CD14-positive monocyte (primary cell): ENCODE results near the gene ZRANB3. TPM values are rescaled to one million over a fixed set of nuclear protein-coding genes. Genes with fewer than 3 reads are reported as not detected.
"Not testable (repeated sequence)": the region's sequence is repeated elsewhere in the genome, so short reads cannot be mapped to it uniquely, and the experiment has no call there.

Source experiments
- DNase-seq, 3 donors: peaks; one replicate each; pipeline ENCODE4 v3.0.0-alpha.2; 2011 to 2022
- H2AFZ ChIP-seq: 2 replicates; pipeline ENCODE4 v1.6.0; 2012; ENCODE audit warnings: mild to moderate bottlenecking, low read depth, low read length, inconsistent platforms; ENCODE audit not compliant: insufficient read depth, poor library complexity, severe bottlenecking
- H3K27ac ChIP-seq, 2 donors: 1 replicate in 1 of 2; 2 replicates in 1 of 2; pipeline ENCODE4 v1.5.1; 2012 to 2013; ENCODE audit warnings: low read length in 2 of 2, control low read depth in 1 of 2, inconsistent platforms in 1 of 2, low read depth in 1 of 2, mild to moderate bottlenecking in 1 of 2
- H3K27me3 ChIP-seq, 2 donors: one replicate each; pipeline versions ENCODE4 v1.6.0 to v1.6.1; 2011 to 2013; ENCODE audit warnings: low read length in 2 of 2; ENCODE audit not compliant: control insufficient read depth in 2 of 2, insufficient read depth in 2 of 2
- H3K36me3 ChIP-seq, 2 donors: replicated peaks in 1 of 2; 1 replicate in 1 of 2; 2 replicates in 1 of 2; pipeline versions ENCODE4 v1.5.1 to v1.6.1; 2012 to 2013; ENCODE audit warnings: low read length in 2 of 2, control low read depth in 1 of 2, inconsistent platforms in 1 of 2, mild to moderate bottlenecking in 1 of 2; ENCODE audit not compliant: insufficient read depth in 2 of 2, control insufficient read depth in 1 of 2
- H3K4me1 ChIP-seq, 2 donors: 1 replicate in 1 of 2; 2 replicates in 1 of 2; pipeline versions ENCODE4 v1.5.1 to v1.6.1; 2012 to 2013; ENCODE audit warnings: low read length in 2 of 2, control low read depth in 1 of 2, inconsistent platforms in 1 of 2, mild to moderate bottlenecking in 1 of 2, moderate library complexity in 1 of 2; ENCODE audit not compliant: insufficient read depth in 2 of 2, control insufficient read depth in 1 of 2
- H3K4me2 ChIP-seq: replicated peaks from 2 replicates; pipeline ENCODE3; 2012; ENCODE audit warnings: low read length, moderate library complexity, mild to moderate bottlenecking; ENCODE audit not compliant: poor library complexity, severe bottlenecking; ENCODE audit errors: extremely low read depth
- H3K4me3 ChIP-seq, 3 experiments: fragments of 200-600 bp in 1 of 3; sonication (generic) in 1 of 3; replicated peaks in 1 of 3; 1 replicate in 2 of 3; 2 replicates in 1 of 3; pipeline ENCODE4 v1.5.1; 2011 to 2013; ENCODE audit warnings: low read length in 3 of 3, mild to moderate bottlenecking in 3 of 3, control low read depth in 2 of 3, low read depth in 2 of 3, inconsistent platforms in 1 of 3, moderate library complexity in 1 of 3
- H3K79me2 ChIP-seq: 2 replicates; pipeline ENCODE4 v1.6.0; 2012; ENCODE audit warnings: mild to moderate bottlenecking, control low read depth, inconsistent platforms, low read length, moderate library complexity; ENCODE audit not compliant: insufficient read depth
- H3K9ac ChIP-seq: 2 replicates; pipeline ENCODE4 v1.6.0; 2017; ENCODE audit warnings: low read length, mild to moderate bottlenecking; ENCODE audit not compliant: insufficient read depth, poor library complexity, severe bottlenecking
- H3K9me3 ChIP-seq, 2 donors: replicated peaks in 1 of 2; 1 replicate in 1 of 2; 2 replicates in 1 of 2; pipeline versions ENCODE4 v1.5.1 to v1.6.1; 2012 to 2013; ENCODE audit warnings: low read length in 2 of 2, control low read depth in 1 of 2; ENCODE audit not compliant: control insufficient read depth in 1 of 2, insufficient read depth in 1 of 2
- H4K20me1 ChIP-seq: 2 replicates; pipeline ENCODE4 v1.6.0; 2012; ENCODE audit warnings: mild to moderate bottlenecking, low read length, control low read depth, moderate library complexity; ENCODE audit not compliant: insufficient read depth
- H3K27ac Mint-ChIP-seq, 7 donors: one replicate each; pipeline ENCODE4 v1.8.0; 2020; ENCODE audit warnings: mild to moderate bottlenecking in 7 of 7, mixed read lengths in 7 of 7, moderate library complexity in 6 of 7, inconsistent platforms in 2 of 7
- H3K27me3 Mint-ChIP-seq, 3 donors: one replicate each; pipeline ENCODE4 v1.8.0; 2021 to 2022; ENCODE audit warnings: low read depth in 3 of 3, mild to moderate bottlenecking in 3 of 3, mixed read lengths in 3 of 3, moderate library complexity in 3 of 3, inconsistent platforms in 1 of 3
- H3K36me3 Mint-ChIP-seq, 2 donors: one replicate each; pipeline ENCODE4 v1.8.0; 2020; ENCODE audit warnings: mixed read lengths in 2 of 2, inconsistent platforms in 1 of 2, mild to moderate bottlenecking in 1 of 2
- H3K4me1 Mint-ChIP-seq: one replicate; pipeline ENCODE4 v1.8.0; 2020; ENCODE audit warnings: mild to moderate bottlenecking, mixed read lengths
- H3K4me3 Mint-ChIP-seq, 2 donors: one replicate each; pipeline ENCODE4 v1.8.0; 2020; ENCODE audit warnings: mild to moderate bottlenecking in 2 of 2, mixed read lengths in 2 of 2, moderate library complexity in 1 of 2
- H3K9me3 Mint-ChIP-seq, 7 donors: one replicate each; pipeline ENCODE4 v1.8.0; 2020 to 2022; ENCODE audit warnings: mixed read lengths in 7 of 7, mild to moderate bottlenecking in 6 of 7, moderate library complexity in 6 of 7, inconsistent platforms in 2 of 7
- WGBS: methylation state at CpG from one replicate; pipeline ENCODE4 v1.1.5; 2013; ENCODE audit warnings: missing lambda C conversion rate; ENCODE audit not compliant: insufficient coverage; 5-methylcytosine and 5-hydroxymethylcytosine counted together
- intact Hi-C, 2 donors: fragments of 100-400 bp; cut with micrococcal nuclease; formaldehyde crosslinking; loops; one replicate each; pipeline versions ENCODE4 v1.15.0 to v1.15.1; 2023
- polyA plus RNA-seq, 3 donors: library from polyadenylated mRNA; depleted of rRNA in 1 of 3; unstranded in 2 of 3; stranded (reverse) in 1 of 3; fragments of 300-500 nt in 2 of 3; fragments of >200 nt in 1 of 3; fragmentation: Illumina TruSeq in 2 of 3; gene quantifications; 1 replicate in 2 of 3; 2 replicates in 1 of 3; pipeline ENCODE4 v1.2.3, GENCODE V29; 2012 to 2021
- TF ChIP-seq, protein P1 (sequence below): fragments of 200-600 bp; IDR thresholded peaks from one replicate; pipeline ENCODE4 v1.8.0; 2022; ENCODE audit warnings: antibody characterized with exemption, mild to moderate bottlenecking

The ZRANB3 gene
- polyA plus RNA-seq, 3 donors = 0.47 to 3.5 (median 0.64) TPM

GRCh38 chr2:135546436-135546835 lies 15.4 kb upstream of the ZRANB3 start:
- peaks cover 61% of the 10 kb centered on the region for H3K79me2 ChIP-seq
- no peaks in the 10 kb centered on the region for H4K20me1 ChIP-seq
- intact Hi-C loops = no loop called here
- H3K9me3 ChIP-seq = no peaks in the 10 kb centered on the region
- no peak overlapping the region for H3K4me3 ChIP-seq
- Mint-ChIP-seq H3K27me3 (no peaks in the 10 kb centered on the region), H3K27ac (peak overlapping the region in 3 of 7 donors; percentile 41 to 68 (median 47)), H3K4me3 (no peak overlapping the region), H3K4me1 (peaks cover 4% of the 10 kb centered on the region), H3K9me3 (peaks cover 0 to 2% (median 0%) of the 10 kb centered on the region in 7 donors), H3K36me3 (peaks cover 0 to 4% of the 10 kb centered on the region in 2 donors)
- DNase-seq = no peak
- H3K4me2 ChIP-seq = no peak overlapping the region
- no peak overlapping the region for H3K9ac ChIP-seq
- H2AFZ ChIP-seq = no peak overlapping the region
- no peaks in the 10 kb centered on the region for H3K36me3 ChIP-seq
- H3K27me3 ChIP-seq = no peaks in the 10 kb centered on the region
- H3K27ac ChIP-seq = no peak overlapping the region
- no peaks in the 10 kb centered on the region for H3K4me1 ChIP-seq
- WGBS = no CpG with 5 or more reads among the region's 3 CpGs
- TF ChIP-seq, protein P1, sequence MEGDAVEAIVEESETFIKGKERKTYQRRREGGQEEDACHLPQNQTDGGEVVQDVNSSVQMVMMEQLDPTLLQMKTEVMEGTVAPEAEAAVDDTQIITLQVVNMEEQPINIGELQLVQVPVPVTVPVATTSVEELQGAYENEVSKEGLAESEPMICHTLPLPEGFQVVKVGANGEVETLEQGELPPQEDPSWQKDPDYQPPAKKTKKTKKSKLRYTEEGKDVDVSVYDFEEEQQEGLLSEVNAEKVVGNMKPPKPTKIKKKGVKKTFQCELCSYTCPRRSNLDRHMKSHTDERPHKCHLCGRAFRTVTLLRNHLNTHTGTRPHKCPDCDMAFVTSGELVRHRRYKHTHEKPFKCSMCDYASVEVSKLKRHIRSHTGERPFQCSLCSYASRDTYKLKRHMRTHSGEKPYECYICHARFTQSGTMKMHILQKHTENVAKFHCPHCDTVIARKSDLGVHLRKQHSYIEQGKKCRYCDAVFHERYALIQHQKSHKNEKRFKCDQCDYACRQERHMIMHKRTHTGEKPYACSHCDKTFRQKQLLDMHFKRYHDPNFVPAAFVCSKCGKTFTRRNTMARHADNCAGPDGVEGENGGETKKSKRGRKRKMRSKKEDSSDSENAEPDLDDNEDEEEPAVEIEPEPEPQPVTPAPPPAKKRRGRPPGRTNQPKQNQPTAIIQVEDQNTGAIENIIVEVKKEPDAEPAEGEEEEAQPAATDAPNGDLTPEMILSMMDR = no peak

DNA sequence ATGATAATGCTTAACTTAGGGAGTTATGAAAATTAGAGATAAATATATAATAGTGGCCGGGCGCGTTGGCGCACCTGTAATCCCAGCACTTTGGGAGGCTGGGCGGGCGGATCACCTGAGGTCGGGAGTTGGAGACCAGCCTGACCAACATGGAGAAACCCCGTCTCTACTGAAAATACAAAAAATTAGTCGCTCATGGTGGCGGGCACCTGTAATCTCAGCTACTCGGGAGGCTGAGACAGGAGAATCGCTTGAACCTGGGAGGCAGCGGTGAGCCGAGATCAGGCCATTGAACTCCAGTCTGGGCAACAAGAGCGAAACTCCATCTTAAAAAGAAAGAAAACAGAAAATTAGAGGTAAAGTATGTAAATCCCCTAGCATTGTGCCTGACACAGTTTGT lies 2.5 kb upstream of the ZRANB3 start:
- intact Hi-C loops = loop anchor here (5.0 kb wide), 2 partner anchors 209 to 616 kb away; partner anchors contain the start of genes CCNT2 (in 2 of the 2) and UBXN4 (in 1 of the 2)
- H3K4me3 Mint-ChIP-seq = not testable (repeated sequence)
- WGBS = 100% methylated on average over 14 of the region's 15 CpGs

More for the DNA sequence above, 2.5 kb upstream of the ZRANB3 start:
- Mint-ChIP-seq H3K27ac (peak overlapping the region in 2 of 7 donors; percentile 18 to 35), H3K4me1 (peaks cover 19% of the 10 kb centered on the region)
- not testable (repeated sequence) for H3K9me3 ChIP-seq, H3K36me3 Mint-ChIP-seq, H3K9me3 Mint-ChIP-seq, H3K27me3 ChIP-seq, H4K20me1 ChIP-seq, H3K36me3 ChIP-seq, H3K27ac ChIP-seq, DNase-seq, H3K4me3 ChIP-seq, H3K27me3 Mint-ChIP-seq, H3K9ac ChIP-seq, H2AFZ ChIP-seq, H3K4me2 ChIP-seq
- H3K79me2 ChIP-seq = peaks cover 73% of the 10 kb centered on the region
- H3K4me1 ChIP-seq = peaks cover 14 to 26% of the 10 kb centered on the region in 2 donors
